Kidney (tissue), 14 donors: ENCODE data around the gene CADPS2. TPM values are rescaled to one million over a fixed set of nuclear protein-coding genes. Genes with fewer than 3 reads are reported as not detected.

ENCODE experiments used
- DNase-seq, 5 donors: peaks; one replicate each; pipeline ENCODE4 v3.0.0-alpha.2; 2013 to 2020
- FAIRE-seq: peaks from 2 replicates; lab custom pipeline; 2012; peaks lifted over from hg19 to GRCh38; lab: Jason Lieb, UNC
- H3K27ac ChIP-seq, 2 donors: one replicate each; pipeline ENCODE4 v1.7.0; 2013; ENCODE audit warnings: low read depth in 2 of 2, low read length in 2 of 2, inconsistent platforms in 1 of 2
- H3K27me3 ChIP-seq: one replicate; pipeline ENCODE4 v1.7.1; 2013; ENCODE audit warnings: low read length, inconsistent platforms; ENCODE audit not compliant: control insufficient read depth, insufficient read depth
- H3K36me3 ChIP-seq, 3 donors: one replicate each; pipeline versions ENCODE4 v1.7.0 to v1.7.1; 2013; ENCODE audit warnings: low read length in 3 of 3, control low read depth in 1 of 3, inconsistent platforms in 1 of 3; ENCODE audit not compliant: insufficient read depth in 3 of 3, control insufficient read depth in 2 of 3
- H3K4me1 ChIP-seq, 3 donors: one replicate each; pipeline versions ENCODE4 v1.7.0 to v1.7.1; 2013; ENCODE audit warnings: low read length in 3 of 3, inconsistent platforms in 1 of 3, low read depth in 1 of 3; ENCODE audit not compliant: control insufficient read depth in 2 of 3, insufficient read depth in 2 of 3
- H3K4me3 ChIP-seq, 3 donors: one replicate each; pipeline versions ENCODE4 v1.7.0 to v1.8.1; 2013; ENCODE audit warnings: low read length in 3 of 3, control low read depth in 1 of 3, inconsistent platforms in 1 of 3
- H3K9ac ChIP-seq, 3 donors: one replicate each; pipeline versions ENCODE4 v1.7.0 to v1.7.1; 2013; ENCODE audit warnings: low read length in 3 of 3, control low read depth in 1 of 3, inconsistent platforms in 1 of 3
- H3K9me3 ChIP-seq, 3 donors: one replicate each; pipeline versions ENCODE4 v1.7.0 to v1.7.1; 2013; ENCODE audit warnings: low read length in 3 of 3, control low read depth in 1 of 3, inconsistent platforms in 1 of 3; ENCODE audit not compliant: control insufficient read depth in 2 of 3, insufficient read depth in 1 of 3
- intact Hi-C: fragments of 100-400 bp; cut with DNase I; formaldehyde crosslinking; loops from one replicate; pipeline ENCODE4 v1.11.1; 2022
- polyA plus RNA-seq: library from polyadenylated mRNA; stranded (reverse); fragments of 350-450 nt; fragmentation: Illumina TruSeq; extraction: RNeasy Lipid Tissue Mini Kit (QIAGEN cat#74804); gene quantifications from one replicate; pipeline ENCODE4 v1.2.3, GENCODE V29; 2014; ENCODE audit warnings: low read depth, low replicate concordance; ENCODE audit not compliant: insufficient read depth
- total RNA-seq: library from RNA; stranded (reverse); fragmentation: NEBNext Ultra II Directional; extraction: Animal tissue kit (Norgen Biotek cat#: 25700); gene quantifications from one replicate; pipeline ENCODE4 v1.2.1, GENCODE V29; 2021
- TF ChIP-seq, protein P1 (sequence below): IDR thresholded peaks from 3 replicates; pipeline ENCODE4 v1.5.1; 2012; ENCODE audit warnings: mild to moderate bottlenecking, moderate library complexity, borderline replicate concordance; ENCODE audit not compliant: insufficient read depth; ENCODE audit errors: extremely low read depth
- donor health status: control.
- donor health status: control.
- donor health status: control.
- donor health status: control.
- donor health status: control.
- donor health status: DM: yes; HTN: yes; CAD: no.
- donor health status: Normal renal cell carcinoma (clear cell type).

CADPS2 gene
- total and polyA plus RNA-seq, 2 donors from 2014 or later, result 33.0 to 39.9 TPM

DNA sequence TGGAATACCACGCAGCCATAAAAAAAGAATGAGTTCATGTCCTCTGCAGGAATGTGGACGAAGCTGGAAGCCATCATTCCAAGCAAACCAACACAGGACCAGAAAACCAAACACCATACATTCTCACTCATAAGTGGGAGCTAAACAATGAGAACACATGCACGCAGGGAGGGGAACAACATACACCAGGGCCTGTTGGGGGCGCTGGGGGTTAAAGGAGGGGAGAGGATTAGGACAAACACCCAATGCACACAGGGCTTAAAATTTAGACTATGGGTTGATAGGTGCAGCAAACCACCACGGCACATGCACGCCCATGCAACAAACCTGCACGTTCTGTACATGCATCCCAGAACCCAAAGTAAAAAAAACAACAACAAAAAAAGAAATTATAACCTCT, 210.6 kb downstream of the CADPS2 start:
- FAIRE-seq (no peak), DNase-seq (peak in 1 of 5 donors; percentile 9)
- H3K27me3 ChIP-seq, result no peaks in the 10 kb centered on the region
- TF ChIP-seq, protein P1, sequence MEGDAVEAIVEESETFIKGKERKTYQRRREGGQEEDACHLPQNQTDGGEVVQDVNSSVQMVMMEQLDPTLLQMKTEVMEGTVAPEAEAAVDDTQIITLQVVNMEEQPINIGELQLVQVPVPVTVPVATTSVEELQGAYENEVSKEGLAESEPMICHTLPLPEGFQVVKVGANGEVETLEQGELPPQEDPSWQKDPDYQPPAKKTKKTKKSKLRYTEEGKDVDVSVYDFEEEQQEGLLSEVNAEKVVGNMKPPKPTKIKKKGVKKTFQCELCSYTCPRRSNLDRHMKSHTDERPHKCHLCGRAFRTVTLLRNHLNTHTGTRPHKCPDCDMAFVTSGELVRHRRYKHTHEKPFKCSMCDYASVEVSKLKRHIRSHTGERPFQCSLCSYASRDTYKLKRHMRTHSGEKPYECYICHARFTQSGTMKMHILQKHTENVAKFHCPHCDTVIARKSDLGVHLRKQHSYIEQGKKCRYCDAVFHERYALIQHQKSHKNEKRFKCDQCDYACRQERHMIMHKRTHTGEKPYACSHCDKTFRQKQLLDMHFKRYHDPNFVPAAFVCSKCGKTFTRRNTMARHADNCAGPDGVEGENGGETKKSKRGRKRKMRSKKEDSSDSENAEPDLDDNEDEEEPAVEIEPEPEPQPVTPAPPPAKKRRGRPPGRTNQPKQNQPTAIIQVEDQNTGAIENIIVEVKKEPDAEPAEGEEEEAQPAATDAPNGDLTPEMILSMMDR, result no peak
- no peak overlapping the region for H3K27ac ChIP-seq
- no peaks in the 10 kb centered on the region for H3K36me3 ChIP-seq
- intact Hi-C loops, result no loop called here
- H3K4me1 ChIP-seq, result peaks cover 0 to 9% (median 0%) of the 10 kb centered on the region in 3 donors
- H3K4me3 ChIP-seq, result no peak overlapping the region
- H3K9ac ChIP-seq, result no peak overlapping the region
- H3K9me3 ChIP-seq, result no peaks in the 10 kb centered on the region

DNA sequence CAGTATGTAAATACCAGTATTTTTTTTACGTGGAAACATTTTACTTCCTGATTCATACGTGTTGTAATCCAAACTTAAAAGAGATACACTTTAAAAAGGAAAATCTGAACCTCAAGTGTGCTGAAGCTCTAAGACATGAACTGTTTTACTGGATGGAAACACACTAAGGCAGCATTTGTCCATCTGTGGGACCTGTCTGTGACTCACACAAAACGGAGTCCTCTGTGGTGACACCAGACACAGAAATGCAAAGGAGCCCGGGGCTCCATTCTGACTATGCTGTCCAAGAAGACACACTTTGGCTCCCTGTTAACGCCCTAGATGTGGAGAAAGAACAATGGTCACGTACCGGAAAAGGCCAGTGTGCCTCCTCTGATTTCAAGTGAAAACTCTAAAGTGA, 211.2 kb downstream of the CADPS2 start:
- DNase-seq (no peak), FAIRE-seq (no peak)
- intact Hi-C loops, result no loop called here
- H3K36me3 ChIP-seq, result no peaks in the 10 kb centered on the region
- H3K4me3 ChIP-seq, result no peak overlapping the region
- no peak overlapping the region for H3K27ac ChIP-seq
- H3K27me3 ChIP-seq, result no peaks in the 10 kb centered on the region
- no peaks in the 10 kb centered on the region for H3K9me3 ChIP-seq
- H3K4me1 ChIP-seq, result peaks cover 0 to 9% (median 0%) of the 10 kb centered on the region in 3 donors
- no peak overlapping the region for H3K9ac ChIP-seq
- TF ChIP-seq, protein P1, result no peak

DNA sequence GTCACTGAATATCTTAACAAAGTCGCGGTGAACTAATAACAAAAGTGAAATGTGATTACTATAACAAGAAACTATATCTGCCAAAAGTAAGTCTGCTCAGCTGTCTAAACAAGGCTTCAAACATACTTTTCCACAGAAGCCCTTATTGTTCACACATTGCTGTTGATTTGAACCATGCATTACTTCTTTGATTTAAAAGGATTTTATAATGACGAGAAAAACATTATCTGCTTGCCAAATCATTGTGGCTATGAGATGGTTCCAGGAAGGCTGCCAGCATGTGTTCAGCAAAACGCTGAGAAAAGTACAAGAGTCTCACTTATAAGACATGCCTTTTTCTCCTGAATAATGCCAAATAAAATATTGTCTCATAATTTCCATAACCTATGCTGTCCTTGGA, 211.8 kb downstream of the CADPS2 start:
- TF ChIP-seq, protein P1, result no peak
- intact Hi-C loops, result no loop called here
- peak in 1 of 5 donors; percentile 34 for DNase-seq
- Histone ChIP-seq H3K27ac (no peak overlapping the region), H3K9me3 (no peaks in the 10 kb centered on the region), H3K4me3 (no peak overlapping the region), H3K36me3 (no peaks in the 10 kb centered on the region), H3K27me3 (no peaks in the 10 kb centered on the region), H3K4me1 (peaks cover 0 to 6% (median 0%) of the 10 kb centered on the region in 3 donors), H3K9ac (no peak overlapping the region)
- FAIRE-seq, result no peak

DNA sequence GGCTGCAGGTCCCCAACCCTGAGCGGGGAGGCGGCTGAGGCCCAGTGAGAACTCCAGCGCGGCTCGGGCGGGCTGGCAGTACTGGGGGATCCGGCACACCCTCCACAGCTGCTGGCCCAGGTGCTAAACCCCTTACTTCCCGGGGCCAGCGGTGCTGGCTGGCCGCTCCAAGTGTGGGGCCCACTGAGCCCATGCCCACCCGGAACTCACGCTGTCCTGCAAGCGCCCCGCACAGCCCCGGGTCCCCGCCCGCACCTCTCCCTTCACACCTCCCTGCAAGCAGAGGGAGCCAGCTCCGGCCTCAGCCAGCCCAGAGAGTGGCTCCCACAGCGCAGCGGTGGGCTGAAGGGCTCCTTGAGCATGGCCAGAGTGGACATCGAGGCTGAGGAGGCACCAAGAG, 212.3 kb downstream of the CADPS2 start:
- intact Hi-C loops, result no loop called here
- FAIRE-seq, result no peak
- H3K9ac ChIP-seq, result no peak overlapping the region
- TF ChIP-seq, protein P1, result no peak
- no peaks in the 10 kb centered on the region for H3K27me3 ChIP-seq
- DNase-seq, result no peak
- H3K36me3 ChIP-seq, result no peaks in the 10 kb centered on the region
- no peaks in the 10 kb centered on the region for H3K9me3 ChIP-seq
- no peak overlapping the region for H3K27ac ChIP-seq
- H3K4me3 ChIP-seq, result no peak overlapping the region
- H3K4me1 ChIP-seq, result peaks cover 0 to 6% (median 0%) of the 10 kb centered on the region in 3 donors
